Measurements from ENCODE around the gene SRGAP3.

DNA sequence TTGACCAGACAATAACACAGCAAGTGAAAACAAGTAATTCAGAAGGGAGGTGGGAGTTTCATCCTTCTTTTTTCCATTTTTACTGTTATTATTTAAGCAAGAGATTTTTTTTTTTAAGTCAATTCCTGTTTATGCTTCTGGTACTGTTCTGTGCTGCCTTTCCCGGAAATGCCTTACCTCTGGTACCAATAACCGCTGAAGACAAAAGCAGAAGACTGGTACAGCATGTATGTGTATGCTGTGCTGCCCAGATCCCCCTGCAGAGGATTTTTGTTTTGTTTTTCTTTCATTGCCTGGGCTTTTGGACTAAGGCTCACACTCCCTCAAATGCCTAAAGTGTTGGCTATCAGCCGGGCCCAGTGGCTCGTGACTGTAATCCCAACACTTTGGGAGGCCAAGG is 21.3 kb upstream of the SRGAP3 start:
- TF ChIP-seq, protein P1, sequence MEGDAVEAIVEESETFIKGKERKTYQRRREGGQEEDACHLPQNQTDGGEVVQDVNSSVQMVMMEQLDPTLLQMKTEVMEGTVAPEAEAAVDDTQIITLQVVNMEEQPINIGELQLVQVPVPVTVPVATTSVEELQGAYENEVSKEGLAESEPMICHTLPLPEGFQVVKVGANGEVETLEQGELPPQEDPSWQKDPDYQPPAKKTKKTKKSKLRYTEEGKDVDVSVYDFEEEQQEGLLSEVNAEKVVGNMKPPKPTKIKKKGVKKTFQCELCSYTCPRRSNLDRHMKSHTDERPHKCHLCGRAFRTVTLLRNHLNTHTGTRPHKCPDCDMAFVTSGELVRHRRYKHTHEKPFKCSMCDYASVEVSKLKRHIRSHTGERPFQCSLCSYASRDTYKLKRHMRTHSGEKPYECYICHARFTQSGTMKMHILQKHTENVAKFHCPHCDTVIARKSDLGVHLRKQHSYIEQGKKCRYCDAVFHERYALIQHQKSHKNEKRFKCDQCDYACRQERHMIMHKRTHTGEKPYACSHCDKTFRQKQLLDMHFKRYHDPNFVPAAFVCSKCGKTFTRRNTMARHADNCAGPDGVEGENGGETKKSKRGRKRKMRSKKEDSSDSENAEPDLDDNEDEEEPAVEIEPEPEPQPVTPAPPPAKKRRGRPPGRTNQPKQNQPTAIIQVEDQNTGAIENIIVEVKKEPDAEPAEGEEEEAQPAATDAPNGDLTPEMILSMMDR (IDR thresholded peaks at IDR 0.05) = no peak
- TF ChIP-seq POLR2AphosphoS5 (IDR thresholded peaks at IDR 0.05) (no peak), POLR2A (IDR thresholded peaks at IDR 0.05) (no peak)
